OCI-LY1 (cell line): Measurements from ENCODE around the gene OR2T11.
"Not testable (repeated sequence)": the region's sequence is repeated elsewhere in the genome, so short reads cannot be mapped to it uniquely, and the experiment has no call there.

Experiments
- H2AFZ ChIP-seq: fragments of 200-600 bp; sonication (generic), shearing (Covaris generic); 2 replicates; pipeline ENCODE4 v1.6.0; 2014; ENCODE audit warnings: antibody characterized with exemption, mild to moderate bottlenecking, low read length
- H3F3A ChIP-seq: fragments of 200-600 bp; sonication (generic), shearing (Covaris generic); 2 replicates; pipeline ENCODE4 v1.6.0; 2014; ENCODE audit warnings: mild to moderate bottlenecking, antibody characterized with exemption, low read length, moderate library complexity; ENCODE audit not compliant: insufficient read depth
- H3K27ac ChIP-seq: fragments of 200-600 bp; sonication (generic); 2 replicates; pipeline ENCODE4 v1.5.1; 2014; ENCODE audit warnings: low read length, mixed run types, mild to moderate bottlenecking, low read depth; ENCODE audit not compliant: poor library complexity, severe bottlenecking
- H3K27me3 ChIP-seq: fragments of 200-600 bp; sonication (generic); 2 replicates; pipeline ENCODE4 v1.6.0; 2014; ENCODE audit warnings: antibody characterized with exemption, mild to moderate bottlenecking, low read length, moderate library complexity; ENCODE audit not compliant: insufficient read depth
- H3K36me3 ChIP-seq: fragments of 200-600 bp; sonication (generic); 2 replicates; pipeline ENCODE4 v1.6.1; 2014; ENCODE audit warnings: mild to moderate bottlenecking, antibody characterized with exemption, low read length, moderate library complexity, mixed read lengths; ENCODE audit not compliant: insufficient read depth
- H3K4me1 ChIP-seq: fragments of 200-600 bp; sonication (generic); 2 replicates; pipeline ENCODE4 v1.5.1; 2014; ENCODE audit warnings: mild to moderate bottlenecking, low read length, moderate library complexity; ENCODE audit not compliant: insufficient read depth, severe bottlenecking
- H3K4me2 ChIP-seq: fragments of 200-600 bp; sonication (generic), shearing (Covaris generic); 2 replicates; pipeline ENCODE4 v1.6.1; 2014; ENCODE audit warnings: low read length
- H3K4me3 ChIP-seq: fragments of 200-600 bp; sonication (generic); 2 replicates; pipeline ENCODE4 v1.5.1; 2014; ENCODE audit warnings: low read length, low read depth, mild to moderate bottlenecking, mixed read lengths; ENCODE audit not compliant: poor library complexity, severe bottlenecking
- H3K79me2 ChIP-seq: fragments of 200-600 bp; shearing (Covaris generic); 2 replicates; pipeline ENCODE4 v1.6.1; 2016; ENCODE audit warnings: mixed run types, low read length, mixed read lengths; ENCODE audit not compliant: insufficient read depth
- H3K9ac ChIP-seq: fragments of 200-600 bp; sonication (generic), shearing (Covaris generic); 2 replicates; pipeline ENCODE4 v1.6.1; 2014; ENCODE audit warnings: mild to moderate bottlenecking, low read length, mixed read lengths
- H3K9me2 ChIP-seq: fragments of 200-600 bp; sonication (generic), shearing (Covaris generic); 2 replicates; pipeline ENCODE4 v1.6.1; 2014; ENCODE audit warnings: low read depth, mild to moderate bottlenecking, low read length, mixed read lengths
- H3K9me3 ChIP-seq: fragments of 200-600 bp; shearing (Covaris generic); 2 replicates; pipeline ENCODE4 v1.6.1; 2014; ENCODE audit warnings: low read length, mixed read lengths
- H4K20me1 ChIP-seq: fragments of 200-600 bp; sonication (generic), shearing (Covaris generic); 2 replicates; pipeline ENCODE4 v1.6.0; 2016; ENCODE audit warnings: mild to moderate bottlenecking, low read length; ENCODE audit not compliant: insufficient read depth

The OR2T11 gene

GRCh38 chr1:248648770-248649536 is 14.1 kb upstream of the OR2T11 start:
- H3K4me2 ChIP-seq, H3F3A ChIP-seq, H3K27ac ChIP-seq, H3K9me2 ChIP-seq, H3K4me3 ChIP-seq, H3K36me3 ChIP-seq, H3K9ac ChIP-seq, H3K79me2 ChIP-seq, H3K27me3 ChIP-seq, H2AFZ ChIP-seq, H3K9me3 ChIP-seq, H3K4me1 ChIP-seq, H4K20me1 ChIP-seq: not testable (repeated sequence)

GRCh38 chr1:248645178-248645577 is 10.3 kb upstream of the OR2T11 start, which contains the start of gene OR2T35:
Gene OR2T35, minus strand, starts transcription at chr1:248645278. Its CDS starts 6,020 bp downstream, at chr1:248639258.
- H3K36me3 ChIP-seq, H3K4me3 ChIP-seq, H3K4me2 ChIP-seq: not testable (repeated sequence)

DNA sequence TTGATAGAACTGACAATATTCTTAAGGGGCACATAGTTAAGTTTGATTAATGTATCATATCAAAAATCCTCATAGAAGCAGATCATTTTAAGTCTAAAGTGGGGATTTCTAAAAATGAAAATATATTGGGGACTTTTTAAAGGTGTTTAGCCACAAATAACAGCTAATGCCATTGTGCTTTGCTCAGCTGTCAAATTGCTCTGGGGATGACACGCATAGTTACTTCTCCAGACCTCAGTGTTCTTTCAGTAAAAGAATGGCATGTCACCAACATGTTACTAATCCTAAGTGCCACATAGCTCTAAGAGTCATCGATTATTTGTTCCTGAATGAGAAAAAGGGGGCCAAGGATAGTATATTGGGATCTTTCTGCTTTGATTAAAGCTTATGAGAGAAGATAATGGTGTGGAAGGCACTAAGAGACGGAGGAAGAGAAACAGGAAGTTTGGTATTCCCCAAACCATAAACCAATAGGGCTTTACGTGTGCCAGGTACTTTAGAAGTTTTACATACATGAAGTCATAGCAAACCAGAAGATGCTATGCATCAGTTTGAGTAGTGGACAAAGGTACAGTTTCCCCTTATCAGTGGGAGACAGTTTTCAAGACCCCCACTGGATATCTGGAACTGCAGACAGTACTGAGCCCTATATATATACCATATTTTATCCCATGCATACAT is 8.2 kb upstream of the OR2T11 start:
- H3K4me2 ChIP-seq, H3K79me2 ChIP-seq, H3K9me3 ChIP-seq, H3K36me3 ChIP-seq, H2AFZ ChIP-seq, H3K4me1 ChIP-seq, H3K9me2 ChIP-seq, H3K4me3 ChIP-seq, H3K9ac ChIP-seq, H3K27ac ChIP-seq, H3F3A ChIP-seq, H4K20me1 ChIP-seq, H3K27me3 ChIP-seq: not testable (repeated sequence)

More at GRCh38 chr1:248645178-248645577, 10.3 kb upstream of the OR2T11 start, which contains the start of gene OR2T35:
- not testable (repeated sequence) for H3K9me3 ChIP-seq, H4K20me1 ChIP-seq, H3K79me2 ChIP-seq, H3K9ac ChIP-seq, H3F3A ChIP-seq, H3K9me2 ChIP-seq, H3K27me3 ChIP-seq, H3K4me1 ChIP-seq, H2AFZ ChIP-seq, H3K27ac ChIP-seq

GRCh38 chr1:248641583-248641982 is 6.7 kb upstream of the OR2T11 start:
- H3K4me2 ChIP-seq, H2AFZ ChIP-seq, H3K27ac ChIP-seq, H3F3A ChIP-seq, H3K9ac ChIP-seq, H3K4me3 ChIP-seq, H4K20me1 ChIP-seq, H3K9me3 ChIP-seq, H3K9me2 ChIP-seq, H3K4me1 ChIP-seq, H3K27me3 ChIP-seq, H3K36me3 ChIP-seq, H3K79me2 ChIP-seq: not testable (repeated sequence)

DNA sequence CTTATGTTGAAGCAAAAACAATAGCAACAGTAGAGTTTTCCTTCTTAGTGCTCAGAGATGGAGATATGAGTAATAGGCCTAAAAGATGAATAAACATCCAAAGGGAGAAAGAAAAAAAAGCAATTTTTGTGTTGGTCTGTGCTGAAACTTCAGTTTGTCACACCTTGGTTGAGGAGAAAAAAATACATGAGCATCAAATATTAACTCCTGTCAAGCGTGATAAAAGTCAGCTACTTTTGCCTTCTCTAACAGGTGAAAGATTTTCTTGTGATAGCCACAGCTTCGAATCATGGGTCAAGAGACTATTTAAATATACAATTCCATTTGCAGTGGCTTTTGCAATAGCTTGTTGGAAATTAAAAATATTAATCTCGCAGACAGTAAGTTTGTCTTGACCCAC is 6.0 kb upstream of the OR2T11 start:
- not testable (repeated sequence) for H3K27me3 ChIP-seq, H3F3A ChIP-seq, H4K20me1 ChIP-seq, H3K4me3 ChIP-seq, H3K9me3 ChIP-seq, H3K36me3 ChIP-seq, H3K27ac ChIP-seq, H3K79me2 ChIP-seq, H3K9ac ChIP-seq, H3K4me2 ChIP-seq, H3K9me2 ChIP-seq, H3K4me1 ChIP-seq, H2AFZ ChIP-seq

DNA sequence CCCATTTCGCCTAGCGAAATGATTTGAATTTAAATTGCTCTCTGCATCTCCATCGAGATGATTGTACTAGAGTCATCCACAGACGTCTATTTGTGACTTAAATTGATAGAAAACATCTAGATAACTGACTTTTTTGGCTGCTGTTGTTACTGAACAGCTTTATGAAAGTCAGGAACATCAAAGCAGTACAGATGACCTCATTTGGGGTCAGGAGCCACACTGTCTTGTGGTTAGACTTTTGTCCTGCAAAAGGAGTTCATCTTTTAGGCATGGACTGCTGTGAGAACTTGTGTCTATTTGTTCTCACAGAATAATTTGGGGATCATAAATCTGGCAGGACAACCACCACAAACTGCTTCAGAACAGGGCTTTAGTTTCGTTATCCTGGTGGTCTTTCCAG is 4.8 kb upstream of the OR2T11 start:
- not testable (repeated sequence) for H3K79me2 ChIP-seq, H3F3A ChIP-seq, H3K9me3 ChIP-seq

DNA sequence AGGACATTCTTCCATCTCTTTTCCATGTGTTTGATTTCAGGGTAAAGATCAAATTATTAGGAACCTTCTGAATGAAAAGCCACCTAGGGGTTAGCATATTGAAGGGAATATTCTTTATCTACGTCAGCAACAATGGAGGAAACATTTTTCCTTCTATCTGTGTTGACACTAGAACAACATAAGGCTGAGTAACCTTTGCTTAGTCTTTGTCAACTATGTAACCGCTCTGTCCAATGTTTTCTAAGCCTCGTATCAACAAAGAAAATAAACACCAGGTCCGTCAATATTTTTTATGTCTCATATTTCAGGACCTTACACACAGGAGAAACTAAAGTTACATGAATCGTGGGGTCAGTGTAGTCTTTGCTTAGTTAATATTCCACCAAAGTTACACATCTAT is 1.7 kb upstream of the OR2T11 start:
- not testable (repeated sequence) for H3K4me2 ChIP-seq, H3F3A ChIP-seq, H3K9me3 ChIP-seq, H3K9ac ChIP-seq, H2AFZ ChIP-seq, H3K79me2 ChIP-seq, H3K4me3 ChIP-seq, H3K4me1 ChIP-seq, H3K27ac ChIP-seq, H4K20me1 ChIP-seq, H3K36me3 ChIP-seq, H3K27me3 ChIP-seq, H3K9me2 ChIP-seq

More for the DNA sequence above, 4.8 kb upstream of the OR2T11 start:
- not testable (repeated sequence) for H3K4me3 ChIP-seq, H3K9me2 ChIP-seq, H3K4me1 ChIP-seq, H2AFZ ChIP-seq, H3K27me3 ChIP-seq, H3K9ac ChIP-seq, H3K4me2 ChIP-seq, H3K27ac ChIP-seq, H4K20me1 ChIP-seq, H3K36me3 ChIP-seq
